D721Med (cell line): ENCODE results near the gene RFTN2.

Experiments used
- DNase-seq: peaks from one replicate; pipeline ENCODE4 v3.0.0; 2011; ENCODE audit warnings: low spot score; ENCODE audit not compliant: insufficient read length
- FAIRE-seq: peaks from 2 replicates; lab custom pipeline; 2011; peaks lifted over from hg19 to GRCh38; lab: Jason Lieb, UNC
- CTCF ChIP-seq: IDR thresholded peaks from 2 replicates; pipeline ENCODE4 v1.5.1; 2012; ENCODE audit warnings: mild to moderate bottlenecking, control low read depth; ENCODE audit not compliant: insufficient read depth; ENCODE audit errors: missing control alignments

Gene RFTN2

GRCh38 chr2:197672371-197672893 is 3.0 kb downstream of the RFTN2 start:
- DNase-seq (no peak), FAIRE-seq (no peak)
- TF ChIP-seq CTCF = no peak

- no peak for TF ChIP-seq CTCF
- FAIRE-seq (no peak), DNase-seq (no peak)
Observed at GRCh38 chr2:197669077-197669476, 6.3 kb downstream of the RFTN2 start.

GRCh38 chr2:197668296-197668695 is 7.1 kb downstream of the RFTN2 start:
- FAIRE-seq (no peak), DNase-seq (no peak)
- no peak for TF ChIP-seq CTCF

- DNase-seq (no peak), FAIRE-seq (no peak)
- TF ChIP-seq CTCF = no peak
Observed at GRCh38 chr2:197666277-197666676, 9.1 kb downstream of the RFTN2 start.

GRCh38 chr2:197661626-197662025 is 13.8 kb downstream of the RFTN2 start:
- FAIRE-seq (no peak), DNase-seq (no peak)
- no peak for TF ChIP-seq CTCF

GRCh38 chr2:197657562-197657961 is 17.8 kb downstream of the RFTN2 start:
- FAIRE-seq (no peak), DNase-seq (no peak)
- no peak for TF ChIP-seq CTCF

- FAIRE-seq (no peak), DNase-seq (no peak)
- no peak for TF ChIP-seq CTCF
Observed at GRCh38 chr2:197647961-197648690, 27.3 kb downstream of the RFTN2 start.
